Measurements from ENCODE around the gene LRRC10B.

LRRC10B gene

DNA sequence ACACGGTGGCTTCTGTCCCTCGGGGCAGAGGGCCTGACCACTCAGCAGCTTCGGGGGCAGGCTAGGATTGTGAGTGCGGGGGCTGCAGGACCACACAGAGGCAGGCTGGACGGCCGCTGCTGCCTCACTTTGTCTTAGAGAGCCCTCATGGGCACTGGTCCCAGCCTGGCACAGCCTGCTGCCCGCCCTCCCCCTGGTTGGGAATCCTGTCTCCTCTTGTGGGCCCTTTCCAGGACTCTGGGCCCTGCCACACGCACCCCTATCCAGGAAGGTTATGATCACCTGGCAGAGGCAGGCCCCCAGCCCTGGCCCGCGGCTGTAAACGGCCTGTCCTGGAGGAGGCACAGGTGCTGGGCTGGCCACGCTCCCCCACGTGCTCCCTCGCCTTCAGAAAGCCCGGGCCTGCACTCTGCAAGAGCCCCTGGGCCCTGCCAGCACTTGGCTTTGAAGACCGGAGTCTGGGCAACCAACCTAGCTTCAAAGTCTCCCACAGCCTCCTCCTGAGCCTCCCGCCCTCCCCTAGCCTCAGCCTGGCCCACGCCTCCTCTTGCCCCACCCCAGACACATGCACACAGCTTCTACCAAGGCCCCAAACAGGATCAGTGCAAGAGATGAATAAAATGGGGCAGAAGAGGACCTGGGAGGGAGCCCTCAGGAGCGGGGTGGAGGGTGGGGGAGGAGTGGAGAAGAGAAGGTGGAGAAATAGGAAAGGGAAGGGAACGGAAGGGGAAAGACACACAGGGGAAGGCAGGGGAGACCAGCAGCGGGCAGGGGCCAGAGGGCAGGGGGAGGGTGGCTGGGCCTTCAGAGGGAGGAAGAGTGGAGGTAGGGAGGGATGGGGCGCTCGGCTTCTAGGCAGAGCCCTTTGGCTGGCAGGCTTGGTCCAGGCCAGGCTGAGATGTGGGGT, 41.4 kb downstream of the LRRC10B start:
- DNase-seq = no peak

DNA sequence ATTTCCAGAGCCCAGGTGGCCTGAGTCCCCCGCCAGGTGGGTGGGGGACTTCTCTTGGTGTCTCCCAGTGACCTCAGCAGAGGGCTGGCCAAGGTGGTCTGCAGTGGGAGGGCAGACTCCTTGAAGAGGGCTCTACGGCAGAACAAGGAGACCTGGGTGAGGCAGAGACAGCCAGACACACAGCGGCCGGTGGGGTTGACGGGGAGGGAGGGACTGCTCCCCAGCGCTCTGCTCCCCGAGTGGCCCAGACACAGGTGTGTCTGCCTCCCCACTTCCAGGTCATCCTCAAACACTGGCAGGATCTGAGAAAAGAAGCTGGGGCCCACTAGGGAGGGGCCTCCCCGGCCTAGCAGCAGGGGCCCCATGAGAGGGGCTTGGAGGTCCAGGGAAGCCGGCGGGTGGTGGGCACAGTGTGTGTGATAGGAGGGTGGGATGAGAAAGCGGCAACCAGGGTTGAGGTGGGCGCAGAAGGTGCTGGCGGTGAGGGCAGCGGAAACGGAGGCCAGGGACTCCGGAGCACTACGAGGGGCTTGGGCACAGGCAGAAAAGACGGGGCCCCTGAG, 42.2 kb downstream of the LRRC10B start:
- DNase-seq = no peak

- peak in 1 of 2 donors; percentile 6 for DNase-seq
Measured at GRCh38 chr11:61551634-61552033, 43.1 kb downstream of the LRRC10B start.

DNA sequence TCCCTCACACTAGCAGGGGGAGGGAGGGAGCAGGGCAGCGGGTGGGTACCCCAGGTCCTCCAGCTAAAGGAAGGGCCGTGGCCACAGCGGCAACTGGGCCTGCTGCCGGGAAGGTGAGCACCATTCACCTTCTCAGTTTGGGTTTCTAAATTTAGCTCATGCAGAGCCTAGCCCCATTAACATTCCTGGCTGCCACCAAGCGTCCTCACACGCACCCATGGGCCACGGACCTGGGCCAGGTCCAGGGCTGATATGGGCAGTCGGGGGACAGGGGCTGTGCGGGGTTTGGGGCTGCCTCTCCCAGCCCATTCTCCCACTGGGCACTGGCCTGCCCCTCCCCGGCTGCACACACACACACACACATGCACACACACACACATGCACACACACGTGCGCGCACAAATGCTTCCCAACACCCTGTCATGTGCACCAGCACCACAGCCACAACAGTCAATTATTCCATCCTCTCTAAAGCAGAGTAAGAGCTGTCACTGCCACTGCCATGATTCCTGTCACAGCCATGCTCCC, 43.6 kb downstream of the LRRC10B start:
- DNase-seq = no peak

DNA sequence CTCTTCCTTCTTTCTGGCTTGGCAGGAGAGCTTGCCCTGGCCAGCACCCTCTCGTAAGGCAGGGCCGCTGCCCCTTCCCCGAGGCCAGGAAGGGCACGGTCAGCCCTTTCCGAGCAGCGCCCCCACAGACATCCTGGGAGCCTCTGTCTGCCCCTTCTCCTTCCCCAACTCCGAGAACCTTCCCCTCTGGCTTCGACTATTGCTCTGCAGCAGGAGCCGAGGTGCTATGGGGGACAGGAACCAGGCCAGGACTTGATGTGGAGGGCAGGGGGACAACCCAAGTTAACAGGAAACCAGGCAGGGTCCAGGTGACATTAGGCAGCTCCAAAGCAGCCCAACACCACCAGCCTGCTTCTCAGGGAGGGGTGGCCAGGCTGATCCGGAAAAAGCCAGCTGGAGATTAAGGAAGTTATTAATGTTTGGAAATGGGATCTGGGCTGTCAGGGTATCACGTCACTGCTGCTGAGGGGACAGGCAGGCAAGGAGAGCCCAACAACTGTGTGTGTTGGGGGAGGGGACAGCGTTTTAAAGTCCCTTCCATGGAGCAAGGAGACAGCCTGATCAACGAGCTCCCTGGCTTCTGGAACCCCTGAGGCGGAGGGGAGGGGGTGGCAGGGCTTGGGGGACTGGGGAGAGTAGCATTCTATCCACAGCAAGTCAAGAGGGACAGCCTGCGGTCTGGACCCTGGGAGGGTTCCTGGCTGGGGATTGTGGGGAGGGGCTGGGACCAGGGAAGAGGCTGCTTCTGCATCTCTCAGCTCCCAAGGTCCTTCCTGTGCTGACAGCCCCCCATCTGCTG, 45.0 kb downstream of the LRRC10B start:
- peak; percentile 5 to 14 for DNase-seq

DNA sequence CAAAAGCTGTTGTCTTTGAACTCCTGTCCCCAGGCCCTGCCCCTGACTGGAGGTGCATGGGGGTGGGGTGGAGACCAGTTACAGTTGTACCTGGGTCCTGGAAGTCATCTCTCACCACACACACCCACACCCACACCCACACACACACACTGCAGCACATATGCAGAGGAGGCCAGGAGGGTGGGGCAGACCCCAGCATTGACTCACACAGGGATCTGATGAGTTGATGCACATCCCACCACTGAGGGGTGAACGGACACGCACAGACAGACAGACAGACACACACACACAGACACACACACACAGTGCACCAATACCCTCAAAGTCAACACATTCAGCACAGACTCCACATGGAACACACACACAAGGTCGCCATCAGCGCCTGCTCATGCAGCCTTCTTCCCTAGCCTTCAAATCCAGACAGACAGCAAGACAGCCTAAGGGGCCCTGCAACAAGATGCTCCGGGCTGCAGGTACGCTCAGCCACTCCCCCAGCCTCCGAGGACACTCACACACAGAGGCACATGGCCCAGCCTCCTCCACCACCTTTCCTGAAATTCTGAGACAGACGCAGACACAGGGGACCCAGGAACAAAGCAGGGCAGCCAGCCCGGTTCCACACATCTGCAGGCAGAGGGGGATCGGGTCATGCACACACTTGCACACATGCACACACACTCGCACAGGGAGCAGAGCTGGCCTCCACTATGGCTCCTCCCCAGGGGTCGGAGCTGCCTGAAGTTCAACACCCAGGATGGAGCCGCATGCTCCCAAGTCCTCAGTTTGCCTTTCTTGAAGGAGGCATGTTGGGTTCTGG, 45.8 kb downstream of the LRRC10B start:
- no peak for DNase-seq

GRCh38 chr11:61555051-61555969, 46.8 kb downstream of the LRRC10B start:
- DNase-seq = no peak

DNA sequence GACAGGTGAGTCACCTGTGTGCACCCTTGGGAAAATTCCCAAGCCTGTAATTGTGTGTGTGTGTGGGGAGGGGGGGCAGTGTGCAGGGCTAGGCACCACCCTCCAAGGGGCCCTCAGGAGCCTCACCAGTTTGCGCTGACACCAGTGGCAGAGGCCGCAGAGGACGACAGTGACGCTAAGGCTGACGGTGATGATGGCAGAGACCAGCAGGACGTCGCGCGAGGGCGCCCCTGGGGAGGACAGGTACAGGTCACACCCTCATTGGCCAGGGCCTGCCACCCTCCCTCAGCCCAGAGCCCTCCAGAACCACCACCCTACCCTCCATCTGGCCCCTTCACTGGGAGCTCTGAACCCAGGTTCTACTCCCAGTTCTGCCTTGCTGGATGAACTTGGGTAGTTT, 47.4 kb downstream of the LRRC10B start:
- DNase-seq = no peak

DNA sequence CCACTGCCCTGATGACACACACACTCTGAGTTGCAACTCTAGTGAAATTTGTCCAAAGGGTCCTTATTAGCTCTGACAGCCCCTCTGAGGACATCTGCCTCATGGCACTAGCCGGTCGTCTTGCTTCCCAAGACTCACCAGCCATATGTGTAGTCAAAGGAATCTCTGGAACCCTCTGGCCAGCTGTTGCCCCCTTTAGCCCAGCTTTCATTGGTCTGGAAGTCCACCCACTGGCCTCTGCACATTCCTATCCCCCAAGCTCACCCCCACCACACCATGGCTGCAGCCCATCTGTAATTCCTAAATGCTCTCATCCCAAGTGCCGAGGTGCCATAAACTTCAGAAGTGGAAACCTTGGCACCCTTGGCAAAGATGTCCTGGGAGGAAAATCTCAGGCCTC, 48.1 kb downstream of the LRRC10B start:
- no peak for DNase-seq

All from inflammatory macrophage treated with lipopolysaccharide for 1 hour (primary cell).